Ramos (cell line): ENCODE results near the gene ELP4.

ENCODE experiments used
- in situ Hi-C: fragments of 300-500 bp; cut with MboI; formaldehyde crosslinking; loops from one replicate; pipeline ENCODE4 v1.14.3; 2022; ENCODE audit warnings: low sequenced_read_pairs; ENCODE audit not compliant: unreplicated experiment

The ELP4 gene

GRCh38 chr11:31806928-31807798 lies 297.6 kb downstream of the ELP4 start:
- in situ Hi-C loops = no loop called here

GRCh38 chr11:31807799-31808667 lies 298.5 kb downstream of the ELP4 start:
- in situ Hi-C loops = no loop called here

- in situ Hi-C loops = no loop called here
Measured at GRCh38 chr11:31808721-31809540, 299.4 kb downstream of the ELP4 start.

- in situ Hi-C loops = no loop called here
Measured at GRCh38 chr11:31809541-31809856, 299.9 kb downstream of the ELP4 start.

- in situ Hi-C loops = no loop called here
Measured at GRCh38 chr11:31809857-31810778, 300.6 kb downstream of the ELP4 start.

GRCh38 chr11:31810779-31811647 lies 301.4 kb downstream of the ELP4 start, which contains the start of gene PAX6:
PAX6 (minus strand) TSS chr11:31811322; CDS start chr11:31806411, 4,911 bp downstream.
- in situ Hi-C loops = no loop called here

- in situ Hi-C loops = no loop called here
Measured at GRCh38 chr11:31812383-31813381, 303.1 kb downstream of the ELP4 start.

- in situ Hi-C loops = no loop called here
Measured at GRCh38 chr11:31813391-31814175, 304.0 kb downstream of the ELP4 start.

GRCh38 chr11:31814176-31814868 lies 304.8 kb downstream of the ELP4 start:
- in situ Hi-C loops = no loop called here

- in situ Hi-C loops = no loop called here
Measured at GRCh38 chr11:31815711-31816467, 306.3 kb downstream of the ELP4 start.

GRCh38 chr11:31816468-31817053 lies 307.0 kb downstream of the ELP4 start:
- in situ Hi-C loops = no loop called here

- in situ Hi-C loops = no loop called here
Measured at GRCh38 chr11:31817054-31817620, 307.6 kb downstream of the ELP4 start.

- in situ Hi-C loops = no loop called here
Measured at GRCh38 chr11:31817621-31818424, 308.3 kb downstream of the ELP4 start.

GRCh38 chr11:31818425-31818755 lies 308.8 kb downstream of the ELP4 start:
- in situ Hi-C loops = no loop called here
